Subcutaneous adipose tissue (tissue), 4 donors: ENCODE measurements around the gene ZNF134. TPM values are rescaled to one million over a fixed set of nuclear protein-coding genes. Genes with fewer than 3 reads are reported as not detected.

Experiments
- total RNA-seq, 4 donors: library from RNA; depleted of rRNA; stranded (reverse); fragments of >200 nt; gene quantifications; one replicate each; pipeline ENCODE4 v1.1.0, GENCODE V29; 2016
- TF ChIP-seq, protein P1 (sequence below): fragments of 450-650 bp; IDR thresholded peaks from one replicate; pipeline ENCODE4 v1.5.1; 2016; ENCODE audit warnings: low read depth, mild to moderate bottlenecking, control low read depth, antibody characterized with exemption, moderate library complexity

Gene ZNF134
- total RNA-seq, 4 donors from 2014 or later, result 10.6 to 20.3 (median 13.1) TPM

DNA sequence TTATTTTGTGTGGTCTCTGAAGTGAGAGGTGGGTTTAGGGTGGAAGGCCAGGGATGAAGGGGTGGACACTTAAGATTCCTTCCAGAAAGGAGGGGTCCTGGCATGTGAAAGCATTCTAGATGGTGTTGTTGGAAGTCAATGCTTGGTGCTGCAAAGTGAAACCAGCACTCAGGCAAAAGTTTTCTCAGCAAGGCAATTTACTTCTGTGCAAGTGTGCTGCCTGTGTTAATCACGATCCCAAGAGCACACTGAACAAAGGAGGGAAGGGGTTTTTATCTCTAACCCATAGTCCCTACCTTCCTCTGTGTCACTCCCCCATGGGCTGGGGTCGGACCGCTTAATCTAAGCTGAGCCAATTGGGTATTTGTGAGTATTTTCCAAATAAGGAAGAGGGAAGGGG is 1.3 kb downstream of the ZNF134 start:
- TF ChIP-seq, protein P1, sequence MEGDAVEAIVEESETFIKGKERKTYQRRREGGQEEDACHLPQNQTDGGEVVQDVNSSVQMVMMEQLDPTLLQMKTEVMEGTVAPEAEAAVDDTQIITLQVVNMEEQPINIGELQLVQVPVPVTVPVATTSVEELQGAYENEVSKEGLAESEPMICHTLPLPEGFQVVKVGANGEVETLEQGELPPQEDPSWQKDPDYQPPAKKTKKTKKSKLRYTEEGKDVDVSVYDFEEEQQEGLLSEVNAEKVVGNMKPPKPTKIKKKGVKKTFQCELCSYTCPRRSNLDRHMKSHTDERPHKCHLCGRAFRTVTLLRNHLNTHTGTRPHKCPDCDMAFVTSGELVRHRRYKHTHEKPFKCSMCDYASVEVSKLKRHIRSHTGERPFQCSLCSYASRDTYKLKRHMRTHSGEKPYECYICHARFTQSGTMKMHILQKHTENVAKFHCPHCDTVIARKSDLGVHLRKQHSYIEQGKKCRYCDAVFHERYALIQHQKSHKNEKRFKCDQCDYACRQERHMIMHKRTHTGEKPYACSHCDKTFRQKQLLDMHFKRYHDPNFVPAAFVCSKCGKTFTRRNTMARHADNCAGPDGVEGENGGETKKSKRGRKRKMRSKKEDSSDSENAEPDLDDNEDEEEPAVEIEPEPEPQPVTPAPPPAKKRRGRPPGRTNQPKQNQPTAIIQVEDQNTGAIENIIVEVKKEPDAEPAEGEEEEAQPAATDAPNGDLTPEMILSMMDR, result no peak

- TF ChIP-seq, protein P1, result no peak
Measured at GRCh38 chr19:57620673-57621348, 6.8 kb downstream of the ZNF134 start.

DNA sequence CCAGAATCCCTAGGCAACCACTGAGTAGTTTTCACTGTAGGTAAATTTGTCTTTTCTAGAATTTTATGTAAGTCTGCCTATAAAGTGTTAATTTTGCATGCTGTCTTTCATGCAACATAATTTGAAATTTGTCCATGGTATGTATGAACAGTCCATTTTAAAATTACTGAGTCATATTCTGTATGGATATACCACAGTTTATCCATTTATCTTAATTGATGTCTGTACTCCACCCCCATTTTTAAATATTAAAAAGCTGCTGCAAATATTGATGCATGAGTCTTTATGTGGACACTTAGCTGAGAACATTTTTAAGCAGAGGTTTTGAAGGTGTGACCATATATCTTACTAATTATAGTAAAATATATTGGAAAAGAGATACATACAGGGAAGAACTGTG is 9.0 kb downstream of the ZNF134 start:
- TF ChIP-seq, protein P1, result no peak

DNA sequence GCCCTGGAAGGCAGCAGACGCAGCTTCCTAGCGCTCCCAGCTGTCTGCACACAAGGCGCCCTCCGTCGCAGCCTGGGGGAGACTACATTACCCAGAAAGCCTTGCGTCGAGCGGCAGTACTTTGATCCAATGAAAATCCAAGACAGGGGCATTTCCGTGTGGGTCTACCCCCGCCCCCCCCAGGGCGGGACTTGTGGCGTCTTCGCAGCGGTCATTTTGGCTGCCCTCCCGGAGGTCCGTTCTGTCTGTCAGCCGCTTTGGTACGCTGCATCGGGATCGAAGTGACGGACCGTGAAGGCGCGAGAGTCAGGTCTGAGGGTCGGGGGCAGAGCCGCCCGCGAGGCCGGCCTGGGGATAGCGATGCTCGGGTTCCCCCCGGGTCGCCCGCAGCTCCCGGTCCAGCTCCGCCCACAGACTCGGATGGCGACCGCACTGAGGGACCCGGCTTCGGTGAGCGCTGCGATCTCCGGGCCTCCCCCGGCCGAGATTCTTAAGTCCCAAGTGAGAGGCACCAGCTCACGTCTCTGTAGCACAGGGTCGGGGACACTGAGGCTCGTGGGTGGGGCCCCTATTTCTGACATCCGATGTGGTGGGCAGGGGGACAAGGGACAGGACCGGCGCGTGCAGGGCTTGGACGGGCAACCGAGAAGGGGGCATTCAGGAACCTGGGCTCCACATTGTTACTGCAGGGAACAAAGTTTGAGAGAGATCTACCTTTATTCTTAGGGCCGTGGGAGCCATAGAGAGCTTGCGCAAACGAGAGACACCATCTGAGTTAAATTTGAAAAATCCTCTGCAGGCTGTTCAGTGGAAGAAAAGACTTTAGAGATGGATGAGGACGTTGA is 19.2 kb downstream of the ZNF134 start, which contains the start of gene ZNF211:
Gene ZNF211 (plus strand): TSS at position 182 of the 845 bp plus-strand sequence. CDS start 179 bp downstream, at position 361.
- TF ChIP-seq, protein P1, result no peak

DNA sequence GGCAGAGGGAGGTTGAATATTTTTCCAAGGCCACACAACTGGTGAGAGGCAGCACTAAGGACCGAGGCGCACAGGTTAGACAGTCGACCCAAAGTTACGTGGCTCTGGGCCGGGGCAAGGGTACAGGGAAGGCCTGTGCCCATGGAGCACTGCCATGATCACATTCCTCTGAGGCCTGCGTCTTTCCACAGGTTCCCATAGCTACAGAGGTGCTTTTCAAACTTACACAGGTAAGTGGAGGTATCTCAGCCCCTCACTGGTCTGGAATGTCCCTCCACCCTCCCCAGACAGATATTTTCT is 19.7 kb downstream of the ZNF134 start:
- TF ChIP-seq, protein P1, result no peak

DNA sequence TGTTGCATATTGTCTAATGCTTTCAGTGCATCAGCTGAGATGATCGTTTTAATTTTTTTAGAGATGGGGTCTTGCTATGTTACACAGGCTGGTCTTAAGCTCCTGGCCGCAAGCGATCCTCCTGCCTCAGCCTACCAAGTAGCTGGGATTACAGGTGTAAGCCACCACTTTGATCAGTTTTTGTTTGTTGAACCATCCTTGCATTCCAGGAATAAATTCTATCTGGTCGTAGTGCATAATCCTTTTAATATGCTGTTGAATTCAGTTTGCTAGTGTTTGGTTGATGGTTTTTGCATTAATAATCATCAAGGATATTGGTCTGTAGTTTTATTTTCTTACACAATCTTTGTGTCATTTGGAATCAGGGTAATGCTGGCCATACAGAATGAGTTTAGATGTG is 23.3 kb downstream of the ZNF134 start:
- TF ChIP-seq, protein P1, result no peak

- TF ChIP-seq, protein P1, result no peak
Measured at GRCh38 chr19:57641715-57642234, 27.7 kb downstream of the ZNF134 start.
